M059J (cell line): ENCODE data around the gene GZMM. TPM values are rescaled to one million over a fixed set of nuclear protein-coding genes. Genes with fewer than 3 reads are reported as not detected.

Source experiments
- DNase-seq: peaks from one replicate; pipeline ENCODE4 v3.0.0-alpha.2; 2012; ENCODE audit warnings: low read depth
- total RNA-seq: library from RNA; depleted of rRNA; stranded (reverse); fragments of >200 nt; shearing (Covaris generic); gene quantifications from 2 replicates; pipeline ENCODE4 v1.2.3, GENCODE V29; 2014

The GZMM gene
- total RNA-seq, 1 experiment from 2014 or later = 0.84 TPM

DNA sequence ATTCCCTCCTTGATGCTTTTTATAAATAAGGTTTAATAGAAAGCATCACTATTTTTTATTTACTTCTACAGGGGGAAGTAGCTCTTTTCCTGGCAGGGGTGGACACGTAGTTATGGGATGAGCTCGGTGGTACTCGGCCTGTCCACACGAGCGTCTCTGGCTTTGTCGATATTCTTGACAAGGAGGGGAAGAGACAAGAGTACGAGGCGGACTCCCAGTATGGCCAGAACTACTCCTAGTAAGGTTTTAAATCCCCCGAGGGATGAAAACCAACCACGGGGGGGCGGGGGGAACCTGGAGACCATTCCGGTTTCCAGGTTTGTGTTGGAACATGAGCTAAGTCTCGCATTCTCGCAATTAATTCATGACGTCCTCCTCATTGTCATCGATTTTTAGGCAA lies 23.0 kb downstream of the GZMM start:
- DNase-seq = no peak

DNA sequence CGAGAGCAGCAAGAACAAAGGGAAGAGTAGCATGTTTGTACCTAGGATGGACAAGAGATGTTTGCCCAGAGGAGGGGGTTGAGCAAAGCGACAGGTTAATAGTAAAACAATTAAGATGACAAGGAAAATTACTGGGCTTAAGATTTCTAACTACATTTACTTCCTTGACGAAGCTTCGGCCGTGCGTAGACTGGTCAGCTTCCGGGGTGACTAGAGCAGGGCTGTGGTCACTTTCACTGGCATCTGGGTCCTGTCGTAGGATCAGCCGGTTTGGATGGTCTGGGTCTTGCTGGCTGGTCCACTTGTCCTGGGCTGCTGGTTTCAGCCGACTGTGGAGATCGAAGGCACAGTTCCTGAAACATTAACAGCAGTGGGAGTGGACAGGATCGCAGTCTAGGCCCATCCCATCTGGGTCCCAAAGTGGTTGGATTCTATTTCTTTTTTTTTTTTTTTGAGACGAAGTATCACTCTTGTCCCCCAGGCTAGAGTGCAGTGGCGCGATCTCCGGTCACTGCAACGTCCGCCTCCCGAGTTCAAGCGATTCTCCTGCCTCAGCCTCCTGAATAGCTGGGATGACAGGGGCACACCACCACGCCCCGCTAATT lies 23.5 kb downstream of the GZMM start:
- no peak for DNase-seq

DNA sequence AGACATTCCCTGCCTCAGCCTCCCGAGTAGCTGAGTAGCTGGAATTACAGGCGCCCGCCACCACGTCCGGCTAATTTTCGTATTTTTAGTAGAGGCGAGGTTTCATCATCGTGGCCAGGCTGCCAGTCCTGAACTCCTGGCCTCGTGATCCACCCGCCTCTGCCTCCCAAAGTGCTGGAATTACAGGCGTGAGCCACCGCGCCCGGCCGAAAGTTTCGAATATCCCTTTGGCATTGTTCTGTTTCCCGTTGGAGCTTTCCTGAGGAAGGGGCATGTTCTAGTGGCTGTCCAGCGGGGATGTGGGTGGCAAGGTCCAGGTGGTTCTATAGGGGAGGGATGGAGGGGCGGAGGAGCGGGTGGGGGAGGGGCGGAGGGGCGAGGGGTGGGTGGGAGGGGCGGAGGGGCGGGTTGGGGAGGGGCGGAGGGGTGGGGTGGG lies 26.4 kb downstream of the GZMM start:
- DNase-seq = no peak

DNA sequence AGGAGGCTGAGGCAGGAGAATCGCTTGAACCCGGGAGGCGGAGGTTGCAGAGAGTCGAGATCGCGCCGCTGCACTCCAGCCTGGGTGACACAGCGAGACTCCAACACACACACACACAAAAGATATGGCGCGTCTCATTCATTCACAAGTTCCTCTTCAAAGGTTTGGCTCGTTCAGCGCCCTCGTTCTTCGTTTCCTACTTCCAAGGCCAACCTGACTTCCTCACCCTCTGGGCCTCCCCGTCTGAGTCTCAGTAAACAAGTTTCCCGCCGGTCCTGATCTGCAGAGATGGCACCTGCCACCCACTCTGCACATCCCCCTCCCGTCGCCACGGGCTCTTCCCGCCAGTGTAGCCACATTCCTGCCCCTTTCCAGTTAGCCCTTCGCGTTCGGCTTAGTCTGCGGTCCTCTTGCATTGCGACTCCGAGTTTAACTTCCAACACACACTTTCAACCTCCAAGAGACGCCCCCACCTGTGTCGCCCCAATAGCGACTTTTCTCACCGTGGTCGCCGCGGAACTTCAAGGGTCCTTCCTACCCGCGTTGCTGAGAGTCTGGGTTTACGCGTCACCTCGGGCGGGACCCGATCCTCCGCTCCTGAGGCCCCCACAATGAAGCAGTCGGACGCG lies 27.2 kb downstream of the GZMM start:
- peak; percentile 70 for DNase-seq

DNA sequence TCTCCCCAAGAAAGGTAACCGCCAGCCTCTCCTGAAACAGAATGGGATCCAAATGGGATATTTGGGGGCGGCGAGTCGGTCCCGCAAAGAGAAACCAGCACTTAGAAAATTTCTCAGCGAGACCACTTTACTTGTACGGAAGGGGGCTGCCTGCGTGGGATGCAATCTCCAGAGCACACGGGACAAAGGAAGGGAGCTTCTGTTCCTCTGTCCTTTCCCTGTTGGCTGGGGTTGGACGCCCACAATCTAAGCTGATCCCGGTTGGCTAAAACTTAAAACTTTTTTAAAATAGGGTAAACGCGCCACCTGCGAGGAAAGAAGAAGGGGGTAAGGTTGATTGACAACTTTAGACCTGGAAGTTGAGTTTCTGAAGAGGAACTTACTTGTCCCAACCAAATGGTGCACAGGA lies 27.7 kb downstream of the GZMM start:
- DNase-seq = peak; percentile 73

GRCh38 chr19:572140-572742 lies 28.4 kb downstream of the GZMM start, which contains the start of gene BSG:
Gene BSG (plus strand): TSS chr19:572596. CDS start chr19:572635, 39 bp downstream.
- DNase-seq = peak; percentile 98

DNA sequence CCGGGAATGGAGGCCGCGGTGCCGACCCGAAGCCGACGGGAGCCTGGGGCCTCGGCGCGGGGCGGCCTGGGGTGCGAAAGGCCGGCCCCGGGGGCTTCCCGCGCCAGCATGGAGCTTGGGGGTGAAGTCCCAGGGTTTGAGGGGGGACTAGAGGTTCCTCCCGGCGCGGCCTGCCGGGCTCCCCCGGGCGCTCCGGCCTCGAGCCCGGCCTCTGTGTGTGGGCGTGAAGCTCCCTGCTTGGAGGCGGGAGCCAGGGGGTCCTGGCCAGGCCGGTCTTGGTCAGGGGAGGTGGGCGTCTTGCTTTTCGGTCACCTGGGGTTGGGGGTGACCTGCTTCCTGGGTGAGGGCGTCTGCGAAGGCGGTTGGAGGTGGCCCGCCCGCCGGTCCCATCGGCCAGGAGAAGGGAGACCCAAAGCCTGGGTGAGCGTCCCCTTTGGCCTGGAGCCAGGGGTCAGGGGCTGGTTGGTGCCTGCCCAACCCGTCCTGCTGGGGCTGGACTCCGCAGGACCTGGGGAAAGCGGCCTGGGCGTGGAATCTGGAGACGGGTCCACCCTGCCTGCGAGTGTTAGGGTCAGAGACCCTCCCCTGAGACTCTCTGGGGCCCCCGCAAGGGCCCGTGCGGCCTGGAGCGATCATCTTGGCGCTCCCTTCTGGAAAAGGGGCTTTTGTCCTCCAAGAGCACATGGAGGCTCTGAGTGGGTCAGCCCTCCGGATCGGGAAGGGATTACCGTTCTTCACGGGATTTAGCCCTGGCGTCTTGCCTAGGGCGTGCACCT lies 29.1 kb downstream of the GZMM start:
- DNase-seq = peak; percentile 59

DNA sequence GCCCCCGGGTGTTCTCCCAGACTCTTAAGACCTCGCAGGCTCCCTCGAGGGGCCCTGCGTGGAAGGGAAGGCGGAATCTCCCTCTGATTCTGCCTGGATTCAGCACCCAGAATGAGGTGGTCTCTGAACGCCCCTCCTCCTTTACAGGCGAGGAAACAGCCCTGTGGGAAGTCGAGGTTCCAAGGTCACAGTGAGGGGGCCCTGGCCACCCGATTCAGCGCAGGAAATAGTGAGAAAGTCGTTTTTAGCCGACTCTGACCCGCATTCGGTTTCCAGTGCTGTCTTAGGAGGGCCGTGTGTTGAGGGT lies 29.6 kb downstream of the GZMM start:
- DNase-seq = no peak

DNA sequence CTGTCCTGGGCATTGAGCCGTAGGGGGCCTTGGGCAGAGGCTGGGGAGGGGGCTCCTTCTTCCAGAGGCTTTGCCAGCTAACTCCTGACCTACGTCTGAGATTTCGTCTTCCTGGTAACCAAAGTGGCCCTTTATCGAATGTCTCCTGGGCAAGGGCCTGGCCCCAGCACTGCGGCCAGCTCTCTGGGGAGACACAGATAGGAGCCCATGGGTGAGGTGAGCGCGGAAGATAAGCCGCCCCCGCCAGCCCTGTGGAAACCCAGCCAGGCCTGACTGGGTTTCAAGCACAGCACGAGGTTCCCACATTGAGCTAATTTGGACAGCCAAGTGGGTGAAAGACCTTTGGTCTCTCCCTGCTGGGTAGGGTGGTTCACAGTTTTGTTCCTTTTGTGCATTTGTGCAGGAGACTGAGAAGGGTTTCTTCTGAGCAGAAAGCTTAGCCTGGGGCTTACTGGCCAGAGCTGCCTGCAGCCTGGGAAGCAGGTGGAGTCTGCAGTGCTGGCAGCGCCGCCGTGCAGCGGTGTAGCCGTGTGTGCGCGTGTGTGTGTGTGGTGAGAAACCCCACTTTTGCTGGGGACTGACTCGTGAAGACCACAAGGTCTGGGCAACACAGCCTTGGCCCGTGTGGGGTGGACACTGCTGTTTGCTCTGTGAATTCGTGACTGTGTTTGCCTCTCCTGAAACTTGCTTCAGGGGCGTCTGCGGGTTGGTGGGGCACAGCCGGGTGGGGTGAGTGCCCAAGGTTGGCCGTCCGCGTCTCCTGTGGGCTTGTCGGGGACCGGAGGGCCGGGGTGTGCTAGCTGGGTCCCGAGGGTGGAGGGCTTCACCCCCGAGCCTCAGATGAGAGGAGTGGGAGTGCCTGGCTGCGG lies 31.0 kb downstream of the GZMM start:
- peak; percentile 60 for DNase-seq

DNA sequence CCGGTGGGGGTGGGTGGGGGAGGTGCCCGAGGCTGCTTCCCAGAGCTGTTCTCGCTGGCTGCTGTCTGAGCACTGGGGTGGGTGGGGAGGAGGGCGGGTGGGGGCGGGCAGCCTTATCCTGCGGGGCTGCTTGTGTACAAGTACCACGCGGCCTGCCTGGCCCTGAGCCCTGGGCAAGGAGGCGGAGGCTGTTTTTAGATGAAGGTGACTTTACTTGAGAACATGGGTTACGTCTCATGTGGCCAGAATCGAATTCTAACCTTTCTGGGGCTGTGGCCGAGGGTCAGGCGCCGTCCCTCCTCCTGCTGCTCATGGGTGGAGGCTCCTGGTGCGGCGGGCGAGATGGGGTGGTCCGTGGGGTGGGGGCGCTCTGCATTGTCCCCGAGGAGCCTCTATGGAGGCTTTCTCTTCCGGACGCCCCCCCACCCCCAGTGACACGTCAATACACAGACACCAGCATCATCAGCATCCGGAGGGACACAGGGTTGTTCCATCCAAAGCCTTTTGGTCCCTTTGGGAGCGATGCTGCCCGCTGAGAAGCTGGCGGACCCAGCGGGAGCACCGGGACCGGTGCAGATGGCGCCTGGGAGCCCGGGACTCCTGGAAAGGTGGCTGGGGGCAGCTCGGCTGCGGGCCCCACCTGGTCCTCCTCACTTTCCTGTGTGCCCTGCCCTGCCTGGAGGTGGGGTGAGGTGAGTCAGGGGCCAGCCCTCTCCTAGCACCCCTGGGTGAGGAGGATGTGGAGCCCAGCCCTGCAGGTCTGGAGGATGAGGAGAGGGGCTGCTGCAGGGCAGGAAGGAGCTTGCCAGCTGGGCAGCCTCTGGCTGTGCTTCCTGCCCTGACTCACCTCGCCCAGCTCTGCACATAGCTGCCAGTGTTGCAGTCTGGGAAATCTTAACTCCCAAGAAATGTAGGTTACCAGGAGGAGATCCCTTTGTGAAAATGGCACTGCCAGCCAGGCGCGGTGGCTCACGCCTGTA lies 32.0 kb downstream of the GZMM start:
- DNase-seq = peak; percentile 79

DNA sequence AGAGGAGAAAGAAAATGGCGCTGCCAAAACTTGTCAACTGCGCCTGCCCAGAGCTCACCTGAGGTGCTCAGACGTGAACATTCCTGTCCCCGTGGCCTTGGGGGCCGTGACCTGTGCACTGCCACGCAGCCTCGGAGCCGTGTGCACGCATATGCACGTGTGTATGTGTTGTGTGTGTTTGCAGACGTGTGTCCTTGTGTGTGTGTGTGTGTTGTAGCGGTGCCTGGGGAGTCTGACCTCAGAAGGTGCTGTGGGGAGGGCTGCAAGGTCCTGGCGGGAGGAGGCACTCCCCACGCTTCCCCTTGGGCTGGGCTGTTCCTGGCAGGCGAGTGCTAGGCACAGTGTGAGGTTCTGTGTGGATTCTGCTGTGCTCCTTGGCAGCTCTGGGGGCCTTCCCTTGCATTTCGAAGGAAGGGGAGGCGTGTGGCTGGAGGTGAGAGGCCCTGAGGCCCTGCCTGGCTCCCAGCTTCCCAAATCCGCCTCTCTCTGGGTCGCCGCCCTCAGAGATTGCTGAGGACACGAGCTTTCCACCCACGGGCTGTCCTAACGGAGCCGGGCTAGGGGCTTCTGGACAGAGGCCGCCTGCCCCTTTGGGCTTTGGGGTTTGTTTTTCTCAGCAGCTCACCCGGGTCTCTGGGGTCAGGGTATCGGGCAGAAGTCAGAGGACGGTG lies 33.0 kb downstream of the GZMM start:
- no peak for DNase-seq

DNA sequence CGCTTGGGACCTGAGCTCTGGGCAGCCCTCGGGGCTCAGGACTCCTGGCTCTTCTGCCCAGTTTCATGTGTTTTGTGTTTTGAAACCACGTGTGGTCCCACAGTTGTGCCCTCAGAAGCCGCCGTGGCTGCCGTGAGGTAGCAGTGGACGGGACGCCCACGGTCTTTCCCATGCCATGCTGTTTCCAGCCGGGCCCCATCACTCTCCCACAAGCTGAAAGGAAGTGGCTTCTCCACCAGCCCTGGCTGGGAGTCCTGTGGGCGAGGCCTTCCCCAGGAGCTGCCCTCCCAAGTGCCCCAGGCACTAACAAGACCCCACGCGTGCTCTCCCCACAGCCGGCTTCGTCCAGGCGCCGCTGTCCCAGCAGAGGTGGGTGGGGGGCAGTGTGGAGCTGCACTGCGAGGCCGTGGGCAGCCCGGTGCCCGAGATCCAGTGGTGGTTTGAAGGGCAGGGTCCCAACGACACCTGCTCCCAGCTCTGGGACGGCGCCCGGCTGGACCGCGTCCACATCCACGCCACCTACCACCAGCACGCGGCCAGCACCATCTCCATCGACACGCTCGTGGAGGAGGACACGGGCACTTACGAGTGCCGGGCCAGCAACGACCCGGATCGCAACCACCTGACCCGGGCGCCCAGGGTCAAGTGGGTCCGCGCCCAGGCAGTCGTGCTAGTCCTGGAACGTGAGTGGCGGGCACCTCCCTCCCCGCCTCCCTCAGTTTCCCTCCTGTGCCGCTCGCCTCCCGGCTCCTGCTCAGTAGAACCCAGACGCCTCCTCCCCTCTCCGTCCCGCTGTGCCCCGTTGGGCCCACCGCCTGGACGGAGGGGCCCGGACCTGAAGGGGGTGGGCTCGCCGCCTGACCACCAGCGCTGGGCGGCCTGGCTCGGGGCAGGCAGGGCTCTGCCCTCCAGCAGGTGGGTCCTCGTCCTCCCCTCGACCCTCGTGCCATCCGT lies 33.9 kb downstream of the GZMM start:
- DNase-seq = no peak

- DNase-seq = no peak
Measured at GRCh38 chr19:579111-579841, 35.4 kb downstream of the GZMM start.

DNA sequence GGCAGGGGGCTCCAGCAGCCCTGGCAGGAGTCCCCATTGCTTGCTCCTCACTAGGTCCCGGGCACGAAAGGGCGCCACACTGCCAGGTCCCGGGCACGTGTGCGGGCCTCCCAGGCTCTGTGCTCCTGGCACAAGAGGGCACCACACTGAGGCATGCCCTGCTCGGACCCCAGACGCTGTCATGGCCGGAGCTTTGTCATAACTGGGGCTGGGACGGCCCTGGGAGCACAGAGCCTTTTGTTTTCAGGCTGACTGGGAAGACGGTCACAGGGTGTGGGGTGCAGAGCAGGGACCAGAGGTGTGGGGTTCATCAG lies 35.9 kb downstream of the GZMM start:
- no peak for DNase-seq

DNA sequence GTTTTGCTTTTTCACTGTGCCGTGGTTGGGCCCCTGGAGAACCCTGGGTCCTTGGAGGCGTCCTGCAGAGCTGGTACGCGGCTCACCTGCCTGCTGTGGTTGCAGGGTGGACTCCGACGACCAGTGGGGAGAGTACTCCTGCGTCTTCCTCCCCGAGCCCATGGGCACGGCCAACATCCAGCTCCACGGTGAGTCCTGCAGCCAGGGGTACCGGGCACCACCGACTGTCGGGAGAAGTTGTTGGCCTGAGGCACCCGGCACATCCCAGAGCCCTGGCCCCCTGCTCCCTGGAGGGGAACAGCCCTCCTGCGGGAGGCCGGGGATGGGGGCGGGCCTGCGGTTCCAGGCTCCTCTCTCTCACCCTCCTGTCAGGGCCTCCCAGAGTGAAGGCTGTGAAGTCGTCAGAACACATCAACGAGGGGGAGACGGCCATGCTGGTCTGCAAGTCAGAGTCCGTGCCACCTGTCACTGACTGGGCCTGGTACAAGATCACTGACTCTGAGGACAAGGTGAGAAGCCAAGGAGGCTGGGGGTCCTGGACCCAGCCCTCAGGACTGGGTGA lies 36.5 kb downstream of the GZMM start:
- DNase-seq = no peak

- no peak for DNase-seq
Measured at GRCh38 chr19:581399-582111, 37.7 kb downstream of the GZMM start.

DNA sequence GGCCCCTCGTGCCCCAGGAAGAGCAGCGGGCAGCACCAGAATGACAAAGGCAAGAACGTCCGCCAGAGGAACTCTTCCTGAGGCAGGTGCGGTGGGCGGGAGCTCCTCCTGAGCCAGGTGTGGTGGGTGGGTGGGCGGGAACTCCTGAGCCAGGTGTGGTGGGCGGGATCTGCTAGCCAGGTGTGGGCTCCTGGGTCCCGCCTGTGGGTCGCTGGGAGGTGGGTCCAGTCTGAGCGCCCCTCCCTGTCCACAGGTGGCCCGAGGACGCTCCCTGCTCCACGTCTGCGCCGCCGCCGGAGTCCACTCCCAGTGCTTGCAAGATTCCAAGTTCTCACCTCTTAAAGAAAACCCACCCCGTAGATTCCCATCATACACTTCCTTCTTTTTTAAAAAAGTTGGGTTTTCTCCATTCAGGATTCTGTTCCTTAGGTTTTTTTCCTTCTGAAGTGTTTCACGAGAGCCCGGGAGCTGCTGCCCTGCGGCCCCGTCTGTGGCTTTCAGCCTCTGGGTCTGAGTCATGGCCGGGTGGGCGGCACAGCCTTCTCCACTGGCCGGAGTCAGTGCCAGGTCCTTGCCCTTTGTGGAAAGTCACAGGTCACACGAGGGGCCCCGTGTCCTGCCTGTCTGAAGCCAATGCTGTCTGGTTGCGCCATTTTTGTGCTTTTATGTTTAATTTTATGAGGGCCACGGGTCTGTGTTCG lies 38.8 kb downstream of the GZMM start:
- peak; percentile 86 for DNase-seq
